ENCODE data around the gene SYNDIG1.

The SYNDIG1 gene

DNA sequence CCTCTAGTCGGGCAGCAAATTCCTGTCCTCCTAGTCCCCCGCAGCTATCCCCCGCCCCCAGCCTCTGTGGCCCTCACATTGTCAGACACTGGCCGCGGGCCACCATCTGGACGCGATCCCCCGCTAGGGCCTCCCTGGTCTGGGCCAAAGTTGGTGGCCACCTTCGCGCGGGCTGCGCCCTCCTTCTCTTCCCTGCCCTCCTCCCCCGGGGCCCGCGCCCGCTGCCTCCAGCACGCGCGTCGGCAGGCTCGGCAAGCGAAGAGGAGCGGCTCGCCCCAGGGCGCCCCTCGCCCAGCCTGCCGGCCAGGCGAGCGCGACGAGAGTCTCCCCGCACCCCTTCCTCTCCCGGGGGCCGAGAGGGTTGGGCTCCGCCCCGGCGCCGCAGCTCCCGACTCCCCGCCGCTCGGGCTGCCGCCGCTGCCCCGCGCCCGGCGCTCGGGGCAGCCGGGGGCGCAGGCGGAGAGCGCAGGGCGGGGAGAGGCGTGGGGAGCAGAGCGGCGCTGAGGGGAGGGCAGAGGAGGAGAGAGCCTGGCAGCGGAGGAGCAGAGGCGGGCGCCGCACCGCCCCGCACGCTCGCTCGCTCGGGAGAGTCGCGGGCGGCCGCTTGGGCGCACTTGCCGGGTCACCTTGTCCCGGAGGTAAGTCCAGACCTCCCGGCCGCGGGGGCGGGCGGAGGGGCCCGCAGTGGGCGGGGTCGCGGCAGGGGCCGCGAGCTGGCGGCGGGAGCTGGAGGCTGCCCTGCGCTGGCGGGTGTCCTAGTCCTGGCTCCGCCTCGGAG, at the start of gene SYNDIG1:
TSS of gene SYNDIG1 (plus strand) at position 514 of the 778 bp plus-strand sequence. CDS start 73,469 bp downstream, outside the sequence.
- no peak for DNase-seq (ENCODE audit: low spot score)

DNA sequence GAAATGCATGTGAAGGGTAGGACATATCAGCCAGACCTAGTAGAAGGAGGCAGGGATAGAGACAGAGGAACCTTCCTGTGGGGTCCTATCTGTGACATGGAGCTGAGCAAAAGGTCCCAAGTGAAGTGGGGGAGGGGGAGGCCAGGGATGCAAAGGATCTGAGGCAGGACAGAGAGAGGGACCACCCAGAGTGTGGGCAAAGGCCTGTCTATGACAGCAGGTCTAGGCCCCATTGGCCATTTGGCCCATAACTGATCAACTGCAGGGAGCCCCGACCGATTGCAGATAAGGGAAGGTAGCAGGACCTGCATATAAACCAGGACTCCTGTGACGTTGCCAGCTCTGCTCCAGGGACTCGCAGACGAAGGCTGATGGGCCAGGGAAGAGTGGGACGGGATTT, 49.6 kb upstream of the SYNDIG1 start:
- no peak for DNase-seq (ENCODE audit: low spot score)

- DNase-seq (ENCODE audit: low spot score) = no peak
Observed at GRCh38 chr20:24420567-24420966, 48.9 kb upstream of the SYNDIG1 start.

DNA sequence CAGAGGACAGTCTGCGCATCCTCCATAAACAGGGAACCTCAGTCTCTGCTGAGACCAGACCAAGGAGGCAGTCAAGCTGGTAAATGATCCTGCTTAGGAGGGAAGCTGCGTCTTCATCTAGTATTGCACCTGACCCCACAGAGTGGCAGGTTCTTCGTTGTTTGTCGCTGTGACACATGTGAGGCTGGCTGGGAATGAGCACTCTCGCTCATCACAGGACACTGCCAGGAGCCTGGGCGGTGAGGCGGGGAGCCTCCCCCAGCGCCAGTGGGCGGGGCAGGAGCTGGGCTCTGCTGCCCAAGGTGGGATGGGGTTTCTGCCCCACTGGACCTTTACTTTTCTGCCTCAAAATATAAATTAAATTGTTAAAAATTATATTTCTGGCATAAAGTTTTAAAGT, 48.4 kb upstream of the SYNDIG1 start:
- no peak for DNase-seq (ENCODE audit: low spot score)

- no peak for DNase-seq (ENCODE audit: low spot score)
Observed at GRCh38 chr20:24422091-24422760, 47.2 kb upstream of the SYNDIG1 start.

DNA sequence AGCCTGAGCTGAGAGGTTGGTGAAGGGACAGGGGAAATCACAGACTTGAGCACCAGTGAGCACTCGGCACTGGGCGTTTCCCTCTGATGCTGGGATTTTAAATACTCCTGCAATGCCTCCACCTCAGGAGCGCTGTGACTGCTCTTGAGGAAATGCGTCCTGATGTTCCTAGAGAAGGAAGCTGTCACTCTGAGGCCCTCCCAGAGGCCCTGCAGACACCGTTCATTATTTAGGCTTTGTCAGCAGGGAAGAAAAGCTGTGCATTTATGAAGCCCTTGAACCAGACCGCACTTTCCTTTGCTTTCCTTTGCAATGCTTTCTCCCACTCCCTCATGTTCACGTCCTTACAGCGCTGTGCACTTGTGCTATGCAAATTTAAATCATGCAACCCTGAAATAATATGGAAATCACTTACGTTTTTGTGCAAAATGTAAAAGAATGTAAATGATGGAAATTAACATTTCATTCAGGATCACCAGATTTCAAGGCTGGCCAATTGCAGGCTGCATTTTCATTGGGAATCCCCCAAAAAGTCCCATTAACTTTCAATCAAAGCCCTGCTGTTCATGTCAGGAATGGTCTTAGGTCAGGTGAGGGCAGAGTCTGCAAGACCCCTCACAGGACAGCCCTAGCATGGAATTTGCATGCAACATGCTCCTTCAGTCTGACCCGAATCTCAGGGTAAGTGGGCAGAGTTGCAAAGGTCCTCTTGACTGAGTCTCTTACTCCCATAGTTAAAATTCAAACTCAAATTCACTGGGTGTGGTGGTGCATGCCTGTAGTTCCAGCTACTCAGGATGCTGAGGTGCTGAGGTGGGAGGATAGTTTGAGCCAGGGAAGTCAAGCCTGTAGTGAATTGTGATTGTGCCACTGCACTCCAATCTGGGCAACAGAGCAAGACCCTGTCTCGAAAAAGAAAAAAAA, 45.8 kb upstream of the SYNDIG1 start:
- no peak for DNase-seq (ENCODE audit: low spot score)

GRCh38 chr20:24425523-24426135, 43.8 kb upstream of the SYNDIG1 start:
- no peak for DNase-seq (ENCODE audit: low spot score)

- no peak for DNase-seq (ENCODE audit: low spot score)
Observed at GRCh38 chr20:24431279-24432045, 38.0 kb upstream of the SYNDIG1 start.

GRCh38 chr20:24432046-24432442, 37.4 kb upstream of the SYNDIG1 start:
- no peak for DNase-seq (ENCODE audit: low spot score)

GRCh38 chr20:24436160-24436559, 33.3 kb upstream of the SYNDIG1 start:
- no peak for DNase-seq (ENCODE audit: low spot score)

DNA sequence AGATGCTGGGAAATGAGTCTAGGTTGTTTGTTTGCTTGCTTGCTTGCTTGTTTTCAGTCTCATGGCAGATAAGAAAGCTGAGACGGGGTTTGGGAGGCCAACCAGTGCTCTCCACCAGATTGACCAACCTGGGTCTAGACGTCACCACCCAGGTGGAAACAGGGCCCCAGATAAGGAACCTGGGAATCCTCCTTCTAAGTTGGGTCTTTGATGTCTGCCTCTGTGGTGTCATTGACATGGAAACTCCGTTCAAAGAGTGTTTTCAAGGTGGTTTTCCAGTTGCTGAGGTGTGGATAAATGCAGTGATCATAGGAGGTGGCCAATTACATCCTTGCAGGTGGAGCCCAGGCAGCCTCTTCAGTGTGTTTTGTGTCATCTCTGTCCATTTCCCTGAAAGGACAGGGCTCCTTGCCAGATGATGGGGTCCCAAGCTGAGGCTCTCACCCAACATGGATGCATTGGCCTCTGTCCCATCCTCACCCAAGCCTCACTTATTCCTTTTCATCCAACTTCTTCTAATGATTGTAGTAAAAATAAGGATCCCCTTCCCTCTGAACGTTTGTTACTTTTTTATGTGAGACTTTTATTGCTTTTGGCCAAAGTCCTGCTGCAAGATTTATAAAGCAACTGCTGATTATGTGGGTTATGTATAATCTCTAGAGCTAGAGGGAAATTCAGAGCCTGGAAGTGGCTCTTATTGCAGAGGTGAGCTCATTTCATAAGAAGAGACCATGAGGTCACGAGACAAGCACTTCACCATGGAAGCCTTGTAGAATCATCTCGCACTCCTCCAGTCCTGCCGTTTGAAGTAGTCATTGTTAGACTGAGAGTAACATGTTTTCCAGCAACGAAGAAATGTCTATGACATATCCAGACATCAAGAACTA, 32.0 kb upstream of the SYNDIG1 start:
- no peak for DNase-seq (ENCODE audit: low spot score)

DNA sequence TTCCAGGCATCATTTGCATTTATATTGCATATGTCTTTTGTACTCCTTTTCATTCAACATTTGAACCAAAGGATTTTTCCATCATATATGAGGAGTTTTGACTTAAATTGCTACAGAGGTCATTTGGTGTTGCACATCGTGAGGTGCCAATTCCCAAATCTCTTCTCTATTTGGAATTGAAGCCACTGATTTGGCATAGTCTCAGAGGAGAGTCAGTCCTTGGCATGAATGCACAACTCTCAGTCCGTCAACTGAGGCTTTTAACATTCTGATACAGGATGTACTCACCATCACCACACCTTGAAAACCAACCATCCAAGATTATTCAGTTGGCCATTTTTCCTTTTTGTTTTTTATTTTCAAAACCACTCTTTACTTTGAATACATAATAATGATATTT, 31.1 kb upstream of the SYNDIG1 start:
- DNase-seq (ENCODE audit: low spot score) = no peak

- no peak for DNase-seq (ENCODE audit: low spot score)
Observed at GRCh38 chr20:24439737-24440387, 29.6 kb upstream of the SYNDIG1 start.

GRCh38 chr20:24441661-24442060, 27.8 kb upstream of the SYNDIG1 start:
- no peak for DNase-seq (ENCODE audit: low spot score)

GRCh38 chr20:24442909-24443308, 26.5 kb upstream of the SYNDIG1 start:
- DNase-seq (ENCODE audit: low spot score) = no peak

GRCh38 chr20:24443436-24443835, 26.0 kb upstream of the SYNDIG1 start:
- no peak for DNase-seq (ENCODE audit: low spot score)

DNA sequence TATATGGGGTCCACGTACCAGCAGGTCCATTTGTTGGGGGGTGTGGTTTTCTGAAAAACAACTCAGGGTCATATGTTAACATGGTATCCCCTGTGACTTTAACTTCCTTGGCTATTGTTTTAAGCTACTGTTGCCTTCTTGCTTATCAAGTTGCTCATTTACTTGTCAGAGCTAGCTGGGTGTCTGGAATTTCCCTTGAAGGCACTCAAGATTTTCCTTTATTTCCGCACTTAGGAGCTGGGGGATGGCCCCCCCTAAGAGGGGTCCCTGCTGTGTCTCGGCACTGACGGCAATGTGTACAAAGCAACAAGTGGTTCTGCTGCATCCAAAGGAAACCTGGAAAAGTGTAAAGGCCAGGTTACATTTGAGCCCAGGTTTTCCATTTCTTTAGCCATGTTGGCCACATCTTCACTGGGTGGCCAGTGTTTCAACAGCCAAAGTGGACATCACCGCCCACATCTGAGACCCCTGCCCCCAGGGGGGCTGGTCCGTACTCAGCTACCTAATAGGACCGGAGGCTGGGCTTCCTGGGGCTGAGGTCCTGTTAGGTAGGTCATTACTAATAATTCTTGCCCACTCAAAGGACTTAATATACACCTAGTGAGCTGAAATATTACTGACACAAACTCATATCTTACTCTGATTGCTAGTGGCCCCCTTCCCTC, 24.8 kb upstream of the SYNDIG1 start:
- DNase-seq (ENCODE audit: low spot score) = no peak

DNA sequence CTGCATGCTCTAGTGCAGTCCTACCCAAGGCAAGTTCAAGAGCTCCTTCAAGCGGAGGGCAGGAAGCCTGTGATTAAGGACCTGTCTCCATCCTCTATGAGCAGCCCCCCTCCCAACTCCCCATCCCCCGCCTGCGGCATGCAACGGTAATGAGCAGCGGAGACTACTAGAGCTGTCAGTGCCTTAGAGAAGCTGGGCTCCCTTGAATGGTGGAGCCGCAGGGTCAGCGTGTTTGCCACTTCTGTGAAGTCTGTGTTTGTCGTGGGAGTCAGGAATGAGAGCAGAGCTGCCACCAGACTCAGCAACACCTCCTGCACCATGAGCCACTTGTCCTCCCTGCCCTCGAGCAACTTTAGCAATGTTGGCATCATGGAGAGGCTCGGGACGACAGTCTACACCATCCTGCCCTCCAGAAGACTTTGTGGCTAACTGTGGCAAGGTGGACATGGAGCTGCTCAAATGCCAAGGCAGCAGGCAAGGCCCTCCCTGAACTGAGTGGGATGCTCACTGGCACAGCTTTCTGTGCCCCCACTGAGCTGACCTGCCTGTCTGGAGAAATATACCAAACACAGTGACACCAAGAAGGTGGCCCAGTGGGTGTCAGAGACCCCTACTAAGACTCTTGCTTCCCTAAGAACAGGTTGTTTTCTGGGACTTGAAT, 23.8 kb upstream of the SYNDIG1 start:
- DNase-seq (ENCODE audit: low spot score) = no peak

DNA sequence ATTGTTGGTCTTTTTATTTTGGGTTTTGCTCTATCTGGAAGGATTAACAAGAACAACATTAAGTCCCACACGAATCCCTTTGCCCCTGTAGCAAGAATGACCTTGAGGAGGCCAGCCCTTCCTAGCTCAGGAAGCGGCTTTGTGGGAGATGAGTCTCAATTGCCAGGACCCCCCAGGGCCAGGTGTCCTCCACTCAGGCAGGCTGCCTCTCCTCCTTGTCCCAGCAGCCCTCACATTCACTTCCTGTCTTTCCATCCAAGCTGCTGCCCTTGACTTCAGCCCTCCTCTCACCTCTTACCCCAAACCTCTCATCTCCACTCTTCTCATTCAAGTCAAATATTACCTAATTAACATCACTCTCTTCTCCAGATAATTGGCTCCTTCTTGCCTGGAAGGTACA, 22.6 kb upstream of the SYNDIG1 start:
- DNase-seq (ENCODE audit: low spot score) = no peak
